GM12891 (cell line): ENCODE measurements around the gene MRPL1.

Experiments
- POLR2A ChIP-seq: IDR thresholded peaks from 2 replicates; pipeline ENCODE4 v1.6.1; 2011; ENCODE audit warnings: low read depth, low read length, control low read depth
- POLR2AphosphoS5 ChIP-seq: IDR thresholded peaks from 2 replicates; pipeline ENCODE4 v1.6.1; 2011; ENCODE audit warnings: low read depth, low read length, control low read depth

DNA sequence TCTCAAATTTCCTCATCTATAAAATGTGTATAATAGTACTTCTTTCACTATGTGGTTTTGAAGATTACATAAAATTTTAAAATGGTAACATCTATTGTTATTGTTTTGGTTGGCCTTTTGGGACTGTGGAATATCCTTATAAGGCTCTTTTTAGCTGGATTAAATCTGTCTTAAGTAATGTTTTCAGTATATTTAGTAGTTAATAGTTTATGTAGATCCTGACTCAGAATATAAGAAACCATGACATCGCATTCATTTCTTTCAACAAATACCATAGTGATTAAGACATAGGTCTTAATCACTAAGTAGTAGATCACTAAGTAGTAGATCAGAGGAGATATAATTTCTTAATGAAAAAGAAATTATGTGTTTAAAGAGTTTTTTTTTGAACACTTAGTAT is 48.5 kb downstream of the MRPL1 start:
- TF ChIP-seq POLR2A: no peak
- no peak for TF ChIP-seq POLR2AphosphoS5
